ENCODE results near the gene HLA-DQA2. TPM values are rescaled to one million over a fixed set of nuclear protein-coding genes. Genes with fewer than 3 reads are reported as not detected.
"Not testable (repeated sequence)": the region's sequence is repeated elsewhere in the genome, so short reads cannot be mapped to it uniquely, and the experiment has no call there.

The HLA-DQA2 gene
- under 1 TPM; 0.17 to 0.77 TPM for total RNA-seq

- Mint-ChIP-seq H3K9me3 (no peaks in the 10 kb centered on the region), H3K27ac (no peak within 1 kb of the TSS), H3K4me1 (no peaks in the 10 kb centered on the region), H3K4me3 (no peak within 1 kb of the TSS), H3K27me3 (peaks cover 36% of the 10 kb centered on the region), H3K36me3 (ENCODE audit: low read depth) (no peaks in the 10 kb centered on the region)
- no peak for ATAC-seq (replicated peaks)
Measured at GRCh38 chr6:32741031-32741960, at the start of gene HLA-DQA2. TSS of gene HLA-DQA2 (plus strand) at chr6:32741391. CDS start at chr6:32741444, 53 bp downstream.

GRCh38 chr6:32692019-32692418, 49.2 kb upstream of the HLA-DQA2 start:
- Mint-ChIP-seq H3K27ac (no peak overlapping the region), H3K9me3 (no peaks in the 10 kb centered on the region), H3K4me1 (no peaks in the 10 kb centered on the region), H3K27me3 (peaks cover 11% of the 10 kb centered on the region), H3K36me3 (ENCODE audit: low read depth) (no peaks in the 10 kb centered on the region), H3K4me3 (no peak overlapping the region)
- ATAC-seq (replicated peaks), result peak; percentile 65

GRCh38 chr6:32697031-32697430, 44.2 kb upstream of the HLA-DQA2 start:
- H3K4me1 Mint-ChIP-seq, result no peaks in the 10 kb centered on the region
- H3K27ac Mint-ChIP-seq, result no peak overlapping the region
- no peak overlapping the region for H3K4me3 Mint-ChIP-seq
- no peaks in the 10 kb centered on the region for H3K36me3 Mint-ChIP-seq (ENCODE audit: low read depth)
- ATAC-seq (replicated peaks), result no peak
- H3K27me3 Mint-ChIP-seq, result peaks cover 35% of the 10 kb centered on the region
- no peaks in the 10 kb centered on the region for H3K9me3 Mint-ChIP-seq

DNA sequence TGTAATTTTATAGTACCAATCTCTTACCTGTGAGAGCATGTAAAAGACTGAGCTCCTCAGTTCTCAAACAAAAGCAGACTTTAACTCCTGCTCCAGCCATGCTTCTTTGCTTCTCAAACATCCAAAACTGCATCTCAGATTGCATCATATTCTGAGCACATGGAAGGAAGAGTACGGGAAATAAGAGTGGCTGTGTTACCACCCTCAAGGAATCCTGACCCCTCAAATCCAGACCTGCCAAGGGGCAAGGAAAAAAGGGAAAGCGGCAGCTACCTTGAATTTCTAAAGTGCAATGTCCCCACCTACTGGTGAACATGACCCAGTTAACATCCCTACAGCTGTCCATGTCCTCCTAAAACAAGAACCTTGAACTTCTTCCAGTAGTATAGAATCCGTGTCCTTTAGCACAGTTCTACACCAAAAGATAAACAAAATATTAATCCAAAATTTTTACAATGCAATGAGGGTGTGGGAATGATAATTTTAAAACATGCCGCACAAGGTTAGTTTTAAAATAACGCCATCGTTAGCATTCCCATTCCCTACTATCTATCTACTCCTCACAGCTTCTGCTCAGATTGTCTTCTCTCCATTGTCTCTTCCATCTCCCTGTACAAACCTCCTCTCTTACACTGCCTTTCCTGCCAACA, 40.7 kb upstream of the HLA-DQA2 start:
- ATAC-seq (replicated peaks), result peak; percentile 55
- Mint-ChIP-seq H3K4me3 (no peak overlapping the region), H3K36me3 (ENCODE audit: low read depth) (no peaks in the 10 kb centered on the region), H3K4me1 (no peaks in the 10 kb centered on the region), H3K27ac (no peak overlapping the region), H3K27me3 (peaks cover 38% of the 10 kb centered on the region), H3K9me3 (no peaks in the 10 kb centered on the region)

DNA sequence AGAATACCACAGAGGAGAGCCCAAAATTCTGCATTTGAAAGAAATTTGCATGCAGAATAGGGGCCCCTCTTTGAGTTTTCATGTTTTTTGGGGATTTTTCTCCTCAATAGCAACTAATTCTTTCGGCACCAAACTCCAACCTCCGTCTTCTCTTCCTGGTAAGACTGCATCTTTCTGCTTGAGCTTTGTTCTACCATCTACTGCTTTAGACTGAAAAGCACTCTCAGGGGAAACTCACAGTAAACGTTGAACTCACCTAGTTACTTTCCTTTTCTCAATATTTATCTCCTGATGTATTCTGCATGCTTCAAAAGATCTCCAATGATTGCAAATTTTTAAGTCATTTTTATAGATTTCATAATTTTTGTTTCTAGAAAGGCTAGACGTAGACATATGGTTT, 37.8 kb upstream of the HLA-DQA2 start:
- ATAC-seq (replicated peaks), result no peak
- peaks cover 31% of the 10 kb centered on the region for H3K27me3 Mint-ChIP-seq
- H3K9me3 Mint-ChIP-seq, result no peaks in the 10 kb centered on the region
- no peaks in the 10 kb centered on the region for H3K4me1 Mint-ChIP-seq
- no peaks in the 10 kb centered on the region for H3K36me3 Mint-ChIP-seq (ENCODE audit: low read depth)
- no peak overlapping the region for H3K4me3 Mint-ChIP-seq
- H3K27ac Mint-ChIP-seq, result no peak overlapping the region

DNA sequence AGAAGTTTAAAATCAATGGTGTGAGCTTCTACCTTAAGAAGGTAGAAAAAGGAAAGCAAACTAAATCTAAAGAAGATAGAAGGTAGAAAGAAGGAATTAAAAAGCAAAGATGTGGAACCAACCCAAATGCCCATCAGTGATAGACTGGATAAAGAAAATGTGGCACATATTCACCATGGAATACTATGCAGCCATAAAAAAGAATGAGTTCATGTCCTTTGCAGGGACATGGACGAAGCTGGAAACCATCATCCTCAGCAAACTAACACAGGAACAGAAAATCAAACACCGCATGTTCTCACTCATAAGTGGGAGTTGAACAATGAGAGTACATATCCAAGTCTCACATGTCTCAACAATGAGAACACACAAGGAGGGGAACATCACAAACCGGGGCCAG, 36.0 kb upstream of the HLA-DQA2 start:
- H3K4me3 Mint-ChIP-seq; H3K36me3 Mint-ChIP-seq (ENCODE audit: low read depth); ATAC-seq (replicated peaks); H3K9me3 Mint-ChIP-seq; H3K4me1 Mint-ChIP-seq; H3K27ac Mint-ChIP-seq: not testable (repeated sequence)
- H3K27me3 Mint-ChIP-seq, result peaks cover 25% of the 10 kb centered on the region

DNA sequence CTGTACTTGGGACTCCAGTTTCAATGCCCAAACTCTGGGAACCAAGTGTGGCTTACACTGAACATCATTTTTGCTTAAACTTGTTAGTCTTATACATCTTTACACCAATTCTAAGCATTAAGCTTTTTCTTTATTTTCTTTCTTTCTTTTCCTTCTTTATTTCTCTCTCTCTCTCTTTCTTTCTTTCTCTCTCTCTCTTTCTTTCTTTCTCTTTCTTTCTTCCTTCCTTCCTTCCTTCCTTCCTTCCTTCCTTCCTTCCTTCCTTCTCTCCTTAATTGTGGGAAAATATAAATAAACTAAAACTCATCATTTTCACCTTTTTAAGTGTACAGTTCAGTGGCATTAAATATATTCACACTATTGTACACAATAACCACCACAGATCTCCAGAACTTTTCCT, 31.6 kb upstream of the HLA-DQA2 start:
- Mint-ChIP-seq H3K36me3 (ENCODE audit: low read depth) (no peaks in the 10 kb centered on the region), H3K27ac (no peak overlapping the region), H3K9me3 (no peaks in the 10 kb centered on the region), H3K4me1 (no peaks in the 10 kb centered on the region), H3K4me3 (no peak overlapping the region), H3K27me3 (peaks cover 4% of the 10 kb centered on the region)
- ATAC-seq (replicated peaks), result no peak

- Mint-ChIP-seq H3K4me1 (no peaks in the 10 kb centered on the region), H3K9me3 (no peaks in the 10 kb centered on the region), H3K4me3 (no peak overlapping the region), H3K27ac (no peak overlapping the region), H3K27me3 (peaks cover 6% of the 10 kb centered on the region), H3K36me3 (ENCODE audit: low read depth) (no peaks in the 10 kb centered on the region)
- ATAC-seq (replicated peaks), result no peak
Measured at GRCh38 chr6:32713241-32713640, 27.9 kb upstream of the HLA-DQA2 start.

DNA sequence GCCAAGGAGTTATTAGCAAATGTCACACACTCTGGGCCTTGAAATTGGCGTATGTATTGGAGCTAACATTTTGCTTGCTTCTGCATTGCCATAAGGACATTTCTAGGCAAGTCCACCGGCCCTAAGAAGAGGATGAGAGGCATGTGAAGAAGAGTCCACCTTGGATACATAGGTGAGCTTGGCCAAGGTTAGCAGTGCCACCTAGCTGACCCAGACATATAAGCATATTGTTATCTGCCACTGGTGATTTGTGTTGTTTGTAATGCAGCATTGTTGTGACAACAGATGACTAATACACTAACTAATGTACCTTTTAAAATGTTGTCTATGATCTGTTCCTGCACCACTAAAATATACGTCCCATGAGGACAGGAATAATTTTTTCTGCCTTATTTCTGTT, 24.8 kb upstream of the HLA-DQA2 start:
- no peak overlapping the region for H3K27ac Mint-ChIP-seq

GRCh38 chr6:32718879-32719278, 22.3 kb upstream of the HLA-DQA2 start:
- Mint-ChIP-seq H3K9me3 (no peaks in the 10 kb centered on the region), H3K27me3 (peaks cover 28% of the 10 kb centered on the region), H3K4me1 (no peaks in the 10 kb centered on the region), H3K4me3 (no peak overlapping the region), H3K27ac (no peak overlapping the region), H3K36me3 (ENCODE audit: low read depth) (no peaks in the 10 kb centered on the region)
- peak; percentile 65 for ATAC-seq (replicated peaks)

More for the DNA sequence above, 24.8 kb upstream of the HLA-DQA2 start:
- Mint-ChIP-seq H3K9me3 (no peaks in the 10 kb centered on the region), H3K4me3 (no peak overlapping the region), H3K27me3 (peaks cover 22% of the 10 kb centered on the region), H3K36me3 (ENCODE audit: low read depth) (no peaks in the 10 kb centered on the region), H3K4me1 (no peaks in the 10 kb centered on the region)
- ATAC-seq (replicated peaks), result no peak

DNA sequence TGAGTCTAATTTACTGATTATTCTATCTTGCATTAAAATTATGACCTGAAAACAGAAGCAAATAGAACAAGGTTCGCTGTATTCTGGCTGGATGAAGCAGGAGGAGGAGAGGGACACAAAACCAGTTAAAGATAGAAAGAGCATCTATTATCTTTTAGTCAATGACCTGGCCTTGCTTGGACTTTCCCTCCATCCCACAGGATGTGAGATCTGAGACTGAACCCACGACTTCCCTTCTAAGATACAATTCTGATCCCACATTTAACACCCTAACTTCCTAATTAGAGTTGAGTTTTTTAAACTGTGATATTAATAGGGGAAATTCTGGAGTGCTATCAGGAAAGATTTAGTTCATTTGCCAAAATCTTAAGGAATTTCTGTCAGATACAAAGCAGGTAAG, 3.1 kb upstream of the HLA-DQA2 start:
- H3K36me3 Mint-ChIP-seq (ENCODE audit: low read depth), result no peaks in the 10 kb centered on the region
- H3K27ac Mint-ChIP-seq, result no peak overlapping the region
- peak; percentile 26 for ATAC-seq (replicated peaks)
- H3K4me3 Mint-ChIP-seq, result no peak overlapping the region
- H3K4me1 Mint-ChIP-seq, result no peaks in the 10 kb centered on the region
- no peaks in the 10 kb centered on the region for H3K9me3 Mint-ChIP-seq
- H3K27me3 Mint-ChIP-seq, result peaks cover 28% of the 10 kb centered on the region

DNA sequence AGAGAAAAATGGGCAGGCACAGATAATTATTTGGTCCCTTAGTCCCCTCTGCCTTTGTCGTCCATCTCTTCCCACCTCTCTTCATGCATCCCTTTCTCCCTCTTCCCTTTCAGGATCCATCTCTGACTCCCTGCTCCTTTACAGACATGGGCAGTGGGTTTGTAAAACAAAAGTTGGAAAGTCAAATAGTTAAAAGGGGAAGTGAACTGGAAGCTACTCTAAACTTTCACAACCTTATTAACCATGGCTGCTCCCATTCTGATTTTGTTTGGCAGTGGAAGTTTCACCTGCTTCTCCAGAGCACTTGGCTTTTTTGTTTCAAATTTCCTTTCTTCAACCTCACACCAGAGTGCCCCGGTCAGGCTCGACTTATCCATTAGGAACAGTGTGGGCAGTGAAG, 1.2 kb downstream of the HLA-DQA2 start:
- H3K9me3 Mint-ChIP-seq, result no peaks in the 10 kb centered on the region
- H3K27ac Mint-ChIP-seq, result no peak overlapping the region
- H3K4me1 Mint-ChIP-seq, result no peaks in the 10 kb centered on the region
- H3K4me3 Mint-ChIP-seq, result no peak overlapping the region
- no peak for ATAC-seq (replicated peaks)
- no peaks in the 10 kb centered on the region for H3K36me3 Mint-ChIP-seq (ENCODE audit: low read depth)
- H3K27me3 Mint-ChIP-seq, result peaks cover 41% of the 10 kb centered on the region

GRCh38 chr6:32744776-32745175, 3.6 kb downstream of the HLA-DQA2 start:
- no peaks in the 10 kb centered on the region for H3K4me1 Mint-ChIP-seq
- no peaks in the 10 kb centered on the region for H3K9me3 Mint-ChIP-seq
- no peak for ATAC-seq (replicated peaks)
- H3K36me3 Mint-ChIP-seq (ENCODE audit: low read depth), result no peaks in the 10 kb centered on the region
- no peak overlapping the region for H3K4me3 Mint-ChIP-seq
- no peak overlapping the region for H3K27ac Mint-ChIP-seq
- H3K27me3 Mint-ChIP-seq, result peaks cover 41% of the 10 kb centered on the region

DNA sequence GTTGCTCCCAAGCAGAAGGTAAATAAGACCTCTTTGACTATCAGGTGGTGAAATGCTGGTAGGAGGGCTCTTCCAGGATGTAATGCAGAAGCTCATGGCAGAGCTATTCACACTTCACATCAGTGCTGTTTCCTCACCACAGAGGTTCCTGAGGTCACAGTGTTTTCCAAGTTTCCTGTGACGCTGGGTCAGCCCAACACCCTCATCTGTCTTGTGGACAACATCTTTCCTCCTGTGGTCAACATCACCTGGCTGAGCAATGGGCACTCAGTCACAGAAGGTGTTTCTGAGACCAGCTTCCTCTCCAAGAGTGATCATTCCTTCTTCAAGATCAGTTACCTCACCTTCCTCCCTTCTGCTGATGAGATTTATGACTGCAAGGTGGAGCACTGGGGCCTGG, 4.5 kb downstream of the HLA-DQA2 start:
- not testable (repeated sequence) for H3K4me1 Mint-ChIP-seq; H3K27ac Mint-ChIP-seq; H3K4me3 Mint-ChIP-seq; H3K9me3 Mint-ChIP-seq; ATAC-seq (replicated peaks); H3K36me3 Mint-ChIP-seq (ENCODE audit: low read depth)
- H3K27me3 Mint-ChIP-seq, result peaks cover 38% of the 10 kb centered on the region

DNA sequence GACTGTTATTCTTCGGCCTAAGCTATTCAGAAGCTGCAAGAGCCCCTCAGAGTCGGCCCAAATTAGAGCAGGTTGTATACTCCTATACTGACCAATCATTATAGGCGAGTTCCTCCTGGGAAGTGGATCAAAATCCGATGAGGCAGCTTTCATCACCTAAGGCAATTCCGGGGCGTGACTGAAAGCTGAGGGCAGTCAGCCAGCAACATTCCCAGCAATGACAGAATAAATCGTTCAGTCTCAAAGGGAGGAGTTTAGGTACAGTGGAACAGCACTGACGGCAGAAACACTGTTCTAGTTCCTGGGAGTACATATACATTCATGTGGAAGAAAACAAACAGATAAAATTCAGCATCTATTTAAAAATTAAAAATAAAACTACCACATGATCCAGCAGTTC, 11.4 kb downstream of the HLA-DQA2 start:
- ATAC-seq (replicated peaks), result no peak
- Mint-ChIP-seq H3K27me3 (peaks cover 41% of the 10 kb centered on the region), H3K4me3 (no peak overlapping the region), H3K4me1 (no peaks in the 10 kb centered on the region), H3K9me3 (no peaks in the 10 kb centered on the region), H3K27ac (no peak overlapping the region), H3K36me3 (ENCODE audit: low read depth) (no peaks in the 10 kb centered on the region)

Measured in activated T-helper 17 cell treated with anti-CD3 and anti-CD28 coated beads, Interleukin-2, amount 50 U/mL, for 72 hours (primary cell).